ENCODE results near the gene PTPRM.

The PTPRM gene

DNA sequence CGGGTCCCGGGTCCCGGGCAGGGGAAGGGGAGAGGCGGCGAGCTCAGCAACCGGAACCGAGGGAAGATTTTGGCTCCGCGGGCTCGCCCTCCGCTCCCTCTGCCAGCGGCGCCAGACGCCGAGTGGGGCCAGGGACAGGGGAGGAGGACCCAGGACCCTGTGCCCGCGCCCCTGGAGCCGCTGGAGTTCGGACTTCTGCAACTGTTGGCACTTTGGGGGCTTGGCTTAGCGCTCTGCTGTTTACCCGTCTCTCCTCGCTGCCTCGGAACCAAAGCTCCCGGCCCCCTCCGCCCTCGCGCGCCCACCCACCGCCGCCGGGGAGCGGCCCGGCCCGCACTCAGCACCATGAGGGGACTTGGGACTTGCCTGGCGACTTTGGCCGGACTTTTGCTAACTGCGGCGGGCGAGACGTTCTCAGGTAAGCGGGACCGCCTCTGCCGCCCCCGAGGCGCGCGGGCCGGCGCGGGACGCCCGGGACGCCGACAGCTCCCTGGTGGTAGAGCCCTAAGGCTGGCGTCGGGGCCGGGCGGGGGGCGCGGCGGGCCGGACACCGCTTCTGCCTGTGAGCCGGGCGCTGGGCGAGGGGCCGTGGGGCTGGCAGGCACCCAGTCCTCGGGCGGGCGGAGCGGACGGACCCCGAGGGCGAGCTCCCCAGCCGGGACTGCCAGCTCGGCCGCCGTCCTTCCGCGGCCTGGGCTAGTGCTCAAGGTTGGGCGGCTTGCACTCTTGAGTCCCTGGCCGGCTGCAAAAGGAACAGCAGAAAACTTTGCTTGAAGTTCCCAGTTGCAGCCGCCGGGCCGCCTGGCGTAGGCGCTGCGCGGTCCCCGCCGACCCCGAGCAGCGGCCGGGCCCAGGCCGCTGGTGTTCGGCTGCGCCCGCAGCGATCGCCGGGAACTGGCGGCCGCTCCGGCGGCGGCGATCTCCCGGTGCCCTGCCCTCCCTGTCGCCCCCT is 634 bp downstream of the PTPRM start:
- DNase-seq: no peak

GRCh38 chr18:7568426-7568825 is 1.3 kb downstream of the PTPRM start:
- no peak for DNase-seq

DNA sequence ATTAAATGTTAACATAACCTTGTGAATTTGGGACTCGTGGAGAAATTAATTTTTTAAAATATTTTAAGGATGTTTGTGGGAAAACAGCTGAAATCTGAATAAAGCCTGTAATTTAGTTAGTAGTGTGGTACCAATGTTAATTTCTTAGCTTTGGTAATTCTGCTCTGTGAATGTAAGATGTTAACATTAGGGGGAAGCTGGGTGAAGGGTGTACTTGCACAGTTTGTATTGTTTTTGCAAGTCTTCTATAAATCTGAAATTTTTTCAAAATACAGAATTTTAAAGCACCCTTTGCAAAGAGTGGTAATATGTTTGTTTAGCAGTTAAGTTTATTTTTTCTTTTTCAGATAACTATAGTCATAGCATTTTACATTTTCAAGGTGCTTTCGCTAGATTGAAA is 4.5 kb downstream of the PTPRM start:
- DNase-seq: no peak

GRCh38 chr18:7572822-7573221 is 5.7 kb downstream of the PTPRM start:
- no peak for DNase-seq

DNA sequence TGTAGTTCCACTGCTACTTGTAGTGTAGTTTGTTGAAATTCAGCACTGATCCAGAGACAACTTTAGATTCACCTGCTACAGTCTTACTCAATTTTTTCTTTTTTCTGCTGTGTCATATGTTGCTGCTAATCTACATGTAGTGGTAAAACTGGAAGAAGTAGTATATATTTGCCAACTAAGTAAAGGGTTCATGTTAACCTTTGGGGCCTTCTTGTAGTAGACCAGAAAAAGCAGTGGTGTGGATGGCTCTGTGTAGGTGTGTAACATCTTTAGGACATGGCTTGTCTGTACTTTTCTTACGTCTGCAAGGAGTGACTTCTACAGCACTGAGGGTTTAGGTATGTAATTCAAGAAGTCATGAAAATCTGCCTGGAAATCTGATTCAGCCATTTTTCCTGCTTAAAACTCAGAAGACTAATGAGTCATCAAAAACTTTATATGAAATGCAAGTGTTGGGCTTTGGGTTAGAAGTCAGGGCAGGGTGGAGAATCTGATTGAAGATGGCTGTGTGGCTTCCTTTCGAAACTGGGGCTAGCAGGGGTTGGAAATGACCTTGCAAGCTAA is 8.4 kb downstream of the PTPRM start:
- no peak for DNase-seq

GRCh38 chr18:7576077-7576476 is 9.0 kb downstream of the PTPRM start:
- no peak for DNase-seq

GRCh38 chr18:7576685-7577084 is 9.6 kb downstream of the PTPRM start:
- no peak for DNase-seq

DNA sequence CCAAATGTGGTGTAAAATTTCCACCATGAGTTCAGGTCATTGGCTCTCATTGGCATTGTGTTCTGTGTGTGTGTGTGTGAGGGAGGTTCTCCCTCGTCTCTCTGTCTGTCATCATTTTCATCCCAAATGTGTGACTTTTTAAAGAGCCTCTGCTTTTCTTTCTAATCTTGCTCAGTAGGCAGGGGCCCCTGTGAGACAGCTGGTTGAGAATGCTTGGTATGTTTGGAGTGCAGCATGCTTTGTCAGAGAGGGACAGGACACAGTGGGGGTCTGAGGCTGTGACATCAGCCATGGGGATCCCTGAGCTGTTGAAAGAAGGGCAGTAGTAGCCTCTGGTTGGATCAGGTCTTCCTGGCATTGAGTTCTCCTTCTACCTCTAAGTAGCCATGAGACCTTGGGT is 10.6 kb downstream of the PTPRM start:
- DNase-seq: no peak

- DNase-seq: no peak
Measured at GRCh38 chr18:7579176-7579917, 12.2 kb downstream of the PTPRM start.

- DNase-seq: no peak
Measured at GRCh38 chr18:7579918-7580542, 12.9 kb downstream of the PTPRM start.

DNA sequence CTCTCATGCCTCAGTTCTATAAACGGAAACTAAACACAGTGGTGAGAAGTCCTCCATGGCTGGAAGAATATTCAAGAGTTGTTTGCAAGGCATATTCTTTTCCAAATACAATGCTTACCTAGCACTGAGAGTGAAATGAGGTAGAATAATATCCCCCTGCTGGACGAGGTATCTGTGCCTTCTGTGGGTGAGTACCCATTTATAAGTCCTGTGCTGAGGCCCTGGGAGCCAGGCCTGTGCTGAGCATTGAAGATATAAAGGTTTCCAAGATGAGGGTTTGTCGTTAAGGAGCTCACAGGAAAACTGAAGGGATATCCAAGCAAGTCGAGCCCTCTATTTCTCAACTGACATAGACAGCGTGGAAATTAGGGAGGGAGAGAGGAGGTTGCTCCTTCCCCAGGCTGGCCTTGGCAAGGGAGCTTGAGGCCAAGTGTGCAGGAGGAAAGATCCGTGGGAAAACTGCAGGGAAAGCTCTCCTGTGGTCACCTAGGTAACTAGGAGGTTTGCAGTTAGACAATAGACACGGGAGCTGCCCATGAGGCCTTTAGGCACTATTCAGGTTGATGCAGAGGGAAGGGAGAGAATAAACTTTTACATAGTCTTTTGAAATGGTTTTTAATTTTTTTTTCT is 17.6 kb downstream of the PTPRM start:
- no peak for DNase-seq

GRCh38 chr18:7585276-7585670 is 18.2 kb downstream of the PTPRM start:
- no peak for DNase-seq

DNA sequence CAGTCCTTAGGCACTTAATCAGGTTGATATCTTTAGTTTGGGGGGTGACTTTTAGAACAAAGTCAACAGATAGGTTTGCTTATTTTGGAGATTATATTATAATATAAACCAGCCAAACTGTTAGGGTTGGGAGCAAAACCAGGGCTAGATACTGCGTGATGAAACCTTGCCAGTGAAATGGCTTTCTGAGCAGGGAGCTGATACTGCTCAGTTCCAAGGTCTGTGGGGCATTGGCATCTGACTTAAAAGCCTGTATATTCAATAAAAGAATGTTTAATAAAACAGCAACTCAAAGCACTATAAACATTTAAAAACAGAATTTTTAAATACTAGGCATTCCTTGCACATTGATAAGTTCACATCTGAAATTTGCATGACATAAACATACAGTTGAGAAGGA is 19.3 kb downstream of the PTPRM start:
- DNase-seq: no peak

DNA sequence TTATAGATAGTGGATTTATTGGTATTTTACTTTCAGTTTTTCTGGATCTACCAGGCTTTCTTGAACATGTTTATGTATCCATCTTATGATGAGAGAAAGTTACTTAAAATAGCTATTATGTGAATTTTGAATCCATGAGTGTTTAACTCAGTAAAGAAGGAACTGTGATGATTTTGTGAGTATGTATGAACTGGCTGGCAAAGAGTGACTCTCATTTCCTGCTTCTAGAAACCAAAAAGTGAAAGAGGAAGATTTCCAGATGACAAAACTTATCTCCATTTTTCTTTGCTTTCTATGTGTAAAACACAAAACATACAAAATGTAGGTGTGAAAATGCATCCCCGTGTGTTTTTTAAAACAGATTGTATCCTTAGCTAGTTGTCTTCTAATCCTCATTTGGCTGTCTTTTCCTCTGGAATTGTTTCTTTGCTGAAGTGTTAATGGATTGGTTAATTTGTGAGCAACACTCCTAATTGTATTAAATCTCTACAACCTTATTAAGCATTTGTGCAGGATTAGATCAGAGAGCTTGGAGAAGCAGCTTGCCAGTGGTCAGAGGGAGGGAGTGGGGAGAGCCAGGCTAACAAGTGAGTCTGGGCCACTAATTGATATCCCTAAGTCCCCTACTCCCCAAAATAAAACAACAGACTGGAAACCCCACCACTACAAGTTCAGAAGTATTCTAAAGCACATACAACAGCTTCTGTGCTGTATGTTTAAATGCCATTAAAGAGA is 23.9 kb downstream of the PTPRM start:
- no peak for DNase-seq

GRCh38 chr18:7592305-7593071 is 25.4 kb downstream of the PTPRM start:
- no peak for DNase-seq

GRCh38 chr18:7593218-7593819 is 26.2 kb downstream of the PTPRM start:
- DNase-seq: no peak

- no peak for DNase-seq
Measured at GRCh38 chr18:7596147-7596546, 29.0 kb downstream of the PTPRM start.

GRCh38 chr18:7597500-7597899 is 30.4 kb downstream of the PTPRM start:
- no peak for DNase-seq

DNA sequence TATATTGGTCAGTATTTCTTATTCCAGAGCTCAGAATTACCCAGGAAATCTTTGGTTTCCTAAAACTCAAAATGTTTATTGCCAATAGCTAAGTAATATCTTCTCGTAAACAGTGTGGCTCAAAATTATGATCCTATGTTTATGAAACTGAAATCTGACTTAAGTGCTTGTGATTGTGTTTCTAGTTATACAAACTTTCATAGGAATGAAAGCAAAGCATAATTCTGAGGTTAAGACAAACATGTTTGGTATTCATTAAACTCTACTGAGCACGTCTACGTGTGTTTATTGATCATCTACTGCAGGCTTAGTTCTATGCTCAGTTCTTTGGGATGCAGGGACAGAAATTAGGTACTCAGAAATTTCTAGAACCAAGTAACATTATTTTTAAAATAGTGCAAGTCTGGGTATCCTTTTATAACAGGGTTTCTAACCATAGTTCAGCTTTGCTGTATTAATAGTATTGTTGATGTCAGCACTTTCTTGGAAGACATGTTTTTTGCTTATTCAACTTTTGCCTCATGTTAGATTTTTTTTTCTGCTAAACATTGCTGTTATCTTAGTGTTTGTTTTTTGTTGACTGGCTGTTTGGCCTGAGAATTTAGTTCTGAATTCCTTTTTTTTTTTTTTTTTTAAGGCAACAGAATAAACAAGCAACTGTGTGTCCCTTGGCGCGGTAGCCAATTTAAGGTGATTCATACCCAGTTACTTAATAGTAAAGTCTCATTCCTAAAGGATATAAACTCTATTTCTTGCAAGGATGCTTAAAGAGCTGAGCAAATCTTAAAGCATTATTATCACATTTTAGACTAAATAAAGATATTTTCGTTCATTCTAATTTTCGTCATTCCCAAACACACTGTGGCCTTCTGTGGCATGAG is 31.3 kb downstream of the PTPRM start:
- DNase-seq: no peak

DNA sequence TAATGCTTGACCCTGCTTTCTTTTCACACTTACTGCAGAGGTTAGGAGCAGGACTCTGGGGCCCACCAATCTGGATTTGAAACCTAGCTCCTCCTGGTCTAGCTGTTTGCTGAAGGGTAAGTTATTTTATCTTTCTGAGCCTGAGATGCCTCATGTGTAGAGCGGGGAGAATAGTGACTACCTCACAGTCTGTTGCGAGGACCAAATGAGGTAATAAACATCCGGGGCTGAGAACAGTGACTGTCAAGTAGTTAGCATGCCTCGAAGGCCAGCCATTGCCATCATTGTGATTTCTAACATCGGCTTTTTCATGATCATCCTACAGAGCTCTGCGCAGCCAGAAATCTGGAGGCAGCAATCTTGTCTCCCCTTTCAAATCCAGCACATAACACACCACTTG is 32.9 kb downstream of the PTPRM start:
- no peak for DNase-seq

Data from effector CD8-positive, alpha-beta T cell (primary cell).